Left lung (tissue), 10 donors: ENCODE data around the gene TPH1. TPM values are rescaled to one million over a fixed set of nuclear protein-coding genes. Genes with fewer than 3 reads are reported as not detected.

Source experiments
- ATAC-seq: fragments of 200-7000 bp; cut with Tn5 transposase; one replicate; pipeline ENCODE4 v1.9.1; 2020; ENCODE audit warnings: moderate library complexity
- DNase-seq, 4 donors: peaks; one replicate each; pipeline ENCODE4 v3.0.0-alpha.2; 2013 to 2020
- H3K27ac ChIP-seq, 2 donors: fragments of 200-600 bp; sonication (generic) in 1 of 2; one replicate each; pipeline versions ENCODE4 v1.5.0 to v1.8.0; 2020 to 2021
- H3K27me3 ChIP-seq, 2 donors: fragments of 200-600 bp; sonication (generic) in 1 of 2; one replicate each; pipeline versions ENCODE4 v1.5.0 to v1.8.0; 2020 to 2021
- H3K36me3 ChIP-seq, 2 donors: fragments of 200-600 bp; sonication (generic) in 1 of 2; one replicate each; pipeline versions ENCODE4 v1.5.0 to v1.8.0; 2020 to 2021
- H3K4me1 ChIP-seq, 2 donors: fragments of 200-600 bp; one replicate each; pipeline ENCODE4 v1.8.0; 2021
- H3K4me3 ChIP-seq, 2 donors: fragments of 200-600 bp; sonication (generic) in 1 of 2; one replicate each; pipeline versions ENCODE4 v1.5.0 to v1.8.0; 2020 to 2021; ENCODE audit warnings: mild to moderate bottlenecking in 1 of 2
- H3K9me3 ChIP-seq, 2 donors: fragments of 200-600 bp; sonication (generic) in 1 of 2; one replicate each; pipeline versions ENCODE4 v1.5.0 to v1.8.0; 2020 to 2021
- CTCF ChIP-seq, 2 donors: fragments of 200-600 bp; sonication (generic) in 1 of 2; IDR thresholded peaks; one replicate each; pipeline versions ENCODE4 v1.5.0 to v1.8.0; 2021; ENCODE audit warnings: antibody characterized with exemption in 2 of 2
- intact Hi-C, 2 donors: fragments of 100-400 bp; cut with DNase I; formaldehyde crosslinking; loops; one replicate each; pipeline versions ENCODE4 v1.11.2 to v1.14.2; 2022
- polyA plus RNA-seq, 6 donors: library from polyadenylated mRNA; unstranded; fragments of 120-200 nt; gene quantifications; one replicate each; pipeline ENCODE4 v1.2.1, GENCODE V29; 2013; ENCODE audit not compliant: insufficient read length in 6 of 6
- total RNA-seq, 2 donors: library from RNA; stranded (reverse); fragmentation: NEBNext Ultra II Directional; extraction: Animal tissue kit (Norgen Biotek cat#: 25700); gene quantifications; one replicate each; pipeline ENCODE4 v1.2.1, GENCODE V29; 2021
- donor health status: DM: no; HTN: yes; CAD: no.
- donor health status: DM: no; HTN: no; CAD: no.

TPH1 gene
- total and polyA plus RNA-seq, 8 donors: 0.26 to 3.1 (median 2.1) TPM

- Histone ChIP-seq H3K27ac (no peak overlapping the region), H3K4me3 (no peak overlapping the region), H3K4me1 (no peaks in the 10 kb centered on the region), H3K9me3 (no peaks in the 10 kb centered on the region), H3K36me3 (no peaks in the 10 kb centered on the region), H3K27me3 (no peaks in the 10 kb centered on the region)
- intact Hi-C loops: no loop called here
- DNase-seq (no peak), ATAC-seq (no peak)
- no peak for TF ChIP-seq CTCF (IDR thresholded peaks at IDR 0.05)
Measured at GRCh38 chr11:18067372-18067771, 21.3 kb upstream of the TPH1 start.

GRCh38 chr11:18066626-18067025 lies 20.6 kb upstream of the TPH1 start:
- Histone ChIP-seq H3K9me3 (no peaks in the 10 kb centered on the region), H3K4me1 (no peaks in the 10 kb centered on the region), H3K27ac (no peak overlapping the region), H3K4me3 (no peak overlapping the region), H3K36me3 (no peaks in the 10 kb centered on the region), H3K27me3 (no peaks in the 10 kb centered on the region)
- intact Hi-C loops: no loop called here
- ATAC-seq (no peak), DNase-seq (no peak)
- no peak for TF ChIP-seq CTCF (IDR thresholded peaks at IDR 0.05)

GRCh38 chr11:18065572-18065971 lies 19.5 kb upstream of the TPH1 start:
- H3K27me3 ChIP-seq: no peaks in the 10 kb centered on the region
- no peak for TF ChIP-seq CTCF (IDR thresholded peaks at IDR 0.05)
- no peak overlapping the region for H3K27ac ChIP-seq
- DNase-seq (no peak), ATAC-seq (no peak)
- intact Hi-C loops: no loop called here
- H3K4me1 ChIP-seq: no peaks in the 10 kb centered on the region
- no peak overlapping the region for H3K4me3 ChIP-seq
- no peaks in the 10 kb centered on the region for H3K9me3 ChIP-seq
- no peaks in the 10 kb centered on the region for H3K36me3 ChIP-seq

- ATAC-seq (no peak), DNase-seq (no peak)
- intact Hi-C loops: no loop called here
- H3K9me3 ChIP-seq: no peaks in the 10 kb centered on the region
- H3K36me3 ChIP-seq: no peaks in the 10 kb centered on the region
- no peaks in the 10 kb centered on the region for H3K4me1 ChIP-seq
- H3K27me3 ChIP-seq: no peaks in the 10 kb centered on the region
- H3K27ac ChIP-seq: no peak overlapping the region
- no peak for TF ChIP-seq CTCF (IDR thresholded peaks at IDR 0.05)
- no peak overlapping the region for H3K4me3 ChIP-seq
Measured at GRCh38 chr11:18064450-18065054, 18.5 kb upstream of the TPH1 start.

- TF ChIP-seq CTCF (IDR thresholded peaks at IDR 0.05): no peak
- DNase-seq (no peak), ATAC-seq (no peak)
- Histone ChIP-seq H3K4me1 (no peaks in the 10 kb centered on the region), H3K36me3 (no peaks in the 10 kb centered on the region), H3K9me3 (no peaks in the 10 kb centered on the region), H3K27me3 (no peaks in the 10 kb centered on the region), H3K27ac (no peak overlapping the region), H3K4me3 (no peak overlapping the region)
- intact Hi-C loops: no loop called here
Measured at GRCh38 chr11:18063862-18064434, 17.9 kb upstream of the TPH1 start.
